Small intestine (tissue), 7 donors: ENCODE measurements around the gene NPBWR2. TPM values are rescaled to one million over a fixed set of nuclear protein-coding genes. Genes with fewer than 3 reads are reported as not detected.

Source experiments
- DNase-seq, 2 donors: peaks; one replicate each; pipeline versions ENCODE4 v3.0.0 to v3.0.0-alpha.2; 2013
- FAIRE-seq: peaks from 2 replicates; lab custom pipeline; 2012; peaks lifted over from hg19 to GRCh38; lab: Jason Lieb, UNC
- H3K27ac ChIP-seq, 3 donors: one replicate each; pipeline ENCODE4 v1.5.1; 2013; ENCODE audit warnings: low read length in 2 of 3, mild to moderate bottlenecking in 2 of 3, control low read depth in 1 of 3, inconsistent platforms in 1 of 3, low read depth in 1 of 3, moderate library complexity in 1 of 3
- H3K27me3 ChIP-seq, 3 donors: one replicate each; pipeline ENCODE4 v1.6.1; 2013; ENCODE audit warnings: low read length in 3 of 3, inconsistent platforms in 1 of 3; ENCODE audit not compliant: control insufficient read depth in 3 of 3, insufficient read depth in 3 of 3
- H3K36me3 ChIP-seq, 3 donors: one replicate each; pipeline ENCODE4 v1.6.1; 2013; ENCODE audit warnings: low read length in 3 of 3, inconsistent platforms in 1 of 3, low read depth in 1 of 3, mild to moderate bottlenecking in 1 of 3, moderate library complexity in 1 of 3; ENCODE audit not compliant: control insufficient read depth in 3 of 3, insufficient read depth in 2 of 3
- H3K4me1 ChIP-seq, 3 donors: one replicate each; pipeline ENCODE4 v1.6.1; 2013; ENCODE audit warnings: low read length in 2 of 3, inconsistent platforms in 1 of 3, low read depth in 1 of 3, mild to moderate bottlenecking in 1 of 3, moderate library complexity in 1 of 3; ENCODE audit not compliant: control insufficient read depth in 3 of 3, insufficient read depth in 2 of 3
- H3K4me3 ChIP-seq, 3 donors: one replicate each; pipeline ENCODE4 v1.5.1; 2013; ENCODE audit warnings: low read length in 3 of 3, control low read depth in 1 of 3, inconsistent platforms in 1 of 3, low read depth in 1 of 3, mild to moderate bottlenecking in 1 of 3, moderate library complexity in 1 of 3
- H3K9me3 ChIP-seq, 2 donors: one replicate each; pipeline ENCODE4 v1.6.1; 2013; ENCODE audit warnings: low read depth in 1 of 2, low read length in 1 of 2; ENCODE audit not compliant: control insufficient read depth in 2 of 2, insufficient read depth in 1 of 2
- WGBS, 3 donors: extraction: QIAGEN DNeasy Blood & Tissue Kit; methylation state at CpG; one replicate each; pipeline ENCODE4 v1.1.7; 2013; 5-methylcytosine and 5-hydroxymethylcytosine counted together
- polyA plus RNA-seq, 4 donors: library from polyadenylated mRNA; stranded (reverse) in 3 of 4; unstranded in 1 of 4; fragments of 200-250 nt in 3 of 4; fragments of 120-200 nt in 1 of 4; gene quantifications; one replicate each; pipeline versions ENCODE4 v1.2.1 to v1.2.3, GENCODE V29; 2013
- donor health status: healthy with polysubstance abuse.
- donor health status: control.
- donor health status: control.
- donor health status: Bipolar disorder and iron deficiency.
- donor health status: healthy.

NPBWR2 gene
- polyA plus RNA-seq, 4 donors: not detected

GRCh38 chr20:64110411-64111068, 3.2 kb upstream of the NPBWR2 start:
- Histone ChIP-seq H3K4me3 (no peak overlapping the region), H3K36me3 (no peaks in the 10 kb centered on the region), H3K4me1 (no peaks in the 10 kb centered on the region), H3K27me3 (peaks cover 0 to 2% (median 0%) of the 10 kb centered on the region in 3 donors), H3K27ac (no peak overlapping the region), H3K9me3 (no peaks in the 10 kb centered on the region)
- DNase-seq (no peak), FAIRE-seq (no peak)
- WGBS, 3 donors: 75 to 89% (median 82%) methylated on average over 10 of the region's 10 CpGs

GRCh38 chr20:64109831-64110391, 2.5 kb upstream of the NPBWR2 start:
- FAIRE-seq: no peak
- Histone ChIP-seq H3K9me3 (no peaks in the 10 kb centered on the region), H3K4me1 (no peaks in the 10 kb centered on the region), H3K4me3 (no peak overlapping the region), H3K27me3 (peaks cover 0 to 2% (median 0%) of the 10 kb centered on the region in 3 donors), H3K36me3 (no peaks in the 10 kb centered on the region), H3K27ac (no peak overlapping the region)
- DNase-seq: no peak
- 66 to 72% (median 71%) methylated on average over 16 of the region's 16 CpGs for WGBS, 3 donors

GRCh38 chr20:64108731-64109681, 1.6 kb upstream of the NPBWR2 start:
- no peak for FAIRE-seq
- Histone ChIP-seq H3K4me1 (no peaks in the 10 kb centered on the region), H3K9me3 (no peaks in the 10 kb centered on the region), H3K27me3 (peaks cover 0 to 5% (median 1%) of the 10 kb centered on the region in 3 donors), H3K27ac (no peak overlapping the region), H3K36me3 (no peaks in the 10 kb centered on the region), H3K4me3 (no peak overlapping the region)
- WGBS, 3 donors: 63 to 80% (median 68%) methylated on average over 23 to 26 of the region's 26 CpGs
- DNase-seq: no peak

GRCh38 chr20:64107736-64108457, 532 bp upstream of the NPBWR2 start:
- WGBS, 3 donors: 58 to 66% (median 60%) methylated on average over 19 of the region's 19 CpGs
- H3K4me3 ChIP-seq: no peak overlapping the region
- FAIRE-seq (no peak), DNase-seq (no peak)
- peaks cover 2 to 15% (median 2%) of the 10 kb centered on the region in 3 donors for H3K27me3 ChIP-seq
- no peak overlapping the region for H3K27ac ChIP-seq
- no peaks in the 10 kb centered on the region for H3K36me3 ChIP-seq
- no peaks in the 10 kb centered on the region for H3K9me3 ChIP-seq
- no peaks in the 10 kb centered on the region for H3K4me1 ChIP-seq

- H3K27me3 ChIP-seq: peaks cover 2 to 28% (median 5%) of the 10 kb centered on the region in 3 donors
- H3K27ac ChIP-seq: no peak overlapping the region
- no peak overlapping the region for H3K4me3 ChIP-seq
- no peaks in the 10 kb centered on the region for H3K36me3 ChIP-seq
- no peaks in the 10 kb centered on the region for H3K9me3 ChIP-seq
- H3K4me1 ChIP-seq: no peaks in the 10 kb centered on the region
- FAIRE-seq (no peak), DNase-seq (no peak)
- 89 to 90% (median 89%) methylated on average over 27 to 28 of the region's 28 CpGs for WGBS, 3 donors
These were observed 867 bp downstream of the NPBWR2 start for GRCh38 chr20:64106435-64106961.

- H3K4me1 ChIP-seq: no peaks in the 10 kb centered on the region
- no peak overlapping the region for H3K4me3 ChIP-seq
- DNase-seq: no peak
- 86 to 90% (median 88%) methylated on average over 39 of the region's 39 CpGs for WGBS, 3 donors
- no peak overlapping the region for H3K27ac ChIP-seq
- FAIRE-seq: no peak
- H3K27me3 ChIP-seq: peaks cover 2 to 33% (median 8%) of the 10 kb centered on the region in 3 donors
- H3K36me3 ChIP-seq: no peaks in the 10 kb centered on the region
- no peaks in the 10 kb centered on the region for H3K9me3 ChIP-seq
These were observed 1.4 kb downstream of the NPBWR2 start for GRCh38 chr20:64105846-64106434.

GRCh38 chr20:64104667-64105451, 2.5 kb downstream of the NPBWR2 start:
- no peaks in the 10 kb centered on the region for H3K4me1 ChIP-seq
- H3K27me3 ChIP-seq: peaks cover 2 to 43% (median 8%) of the 10 kb centered on the region in 3 donors
- FAIRE-seq (no peak), DNase-seq (no peak)
- no peak overlapping the region for H3K27ac ChIP-seq
- no peaks in the 10 kb centered on the region for H3K9me3 ChIP-seq
- 79 to 86% (median 80%) methylated on average over 25 of the region's 25 CpGs for WGBS, 3 donors
- no peak overlapping the region for H3K4me3 ChIP-seq
- H3K36me3 ChIP-seq: no peaks in the 10 kb centered on the region
